EL (cell line): ENCODE results near the gene SLF2.

Experiments used
- DNase-seq: peaks from one replicate; pipeline ENCODE4 v3.0.0-alpha.2; 2016

Gene SLF2

GRCh38 chr10:100912605-100913469, at the start of gene SLF2:
Gene SLF2, plus strand, starts transcription at chr10:100912963. Its CDS starts 148 bp downstream, at chr10:100913111.
- peak; percentile 99 for DNase-seq

GRCh38 chr10:100863433-100863832, 49.3 kb upstream of the SLF2 start:
- DNase-seq: no peak

- no peak for DNase-seq
These were observed 48.5 kb upstream of the SLF2 start for GRCh38 chr10:100864036-100864885.

- DNase-seq: no peak
These were observed 47.8 kb upstream of the SLF2 start for GRCh38 chr10:100864978-100865377.

- no peak for DNase-seq
These were observed 46.8 kb upstream of the SLF2 start for GRCh38 chr10:100866010-100866409.

GRCh38 chr10:100866575-100867098, 46.1 kb upstream of the SLF2 start:
- no peak for DNase-seq

- no peak for DNase-seq
These were observed 45.4 kb upstream of the SLF2 start for GRCh38 chr10:100867261-100867963.

GRCh38 chr10:100868382-100868781, 44.4 kb upstream of the SLF2 start:
- DNase-seq: no peak

GRCh38 chr10:100869399-100869798, 43.4 kb upstream of the SLF2 start:
- DNase-seq: no peak

GRCh38 chr10:100872034-100872791, 40.5 kb upstream of the SLF2 start:
- DNase-seq: peak; percentile 59

GRCh38 chr10:100873146-100873826, 39.5 kb upstream of the SLF2 start:
- DNase-seq: no peak

GRCh38 chr10:100873827-100874326, 38.9 kb upstream of the SLF2 start:
- DNase-seq: no peak

- no peak for DNase-seq
These were observed 37.9 kb upstream of the SLF2 start for GRCh38 chr10:100874702-100875483.

- DNase-seq: no peak
These were observed 37.1 kb upstream of the SLF2 start for GRCh38 chr10:100875484-100876166.

GRCh38 chr10:100876585-100877460, 35.9 kb upstream of the SLF2 start:
- no peak for DNase-seq

- no peak for DNase-seq
These were observed 35.3 kb upstream of the SLF2 start for GRCh38 chr10:100877461-100877850.

GRCh38 chr10:100878291-100878910, 34.4 kb upstream of the SLF2 start:
- peak; percentile 78 for DNase-seq

- no peak for DNase-seq
These were observed 32.9 kb upstream of the SLF2 start for GRCh38 chr10:100879741-100880360.
